ENCODE measurements around the gene VWA5A.

VWA5A gene

DNA sequence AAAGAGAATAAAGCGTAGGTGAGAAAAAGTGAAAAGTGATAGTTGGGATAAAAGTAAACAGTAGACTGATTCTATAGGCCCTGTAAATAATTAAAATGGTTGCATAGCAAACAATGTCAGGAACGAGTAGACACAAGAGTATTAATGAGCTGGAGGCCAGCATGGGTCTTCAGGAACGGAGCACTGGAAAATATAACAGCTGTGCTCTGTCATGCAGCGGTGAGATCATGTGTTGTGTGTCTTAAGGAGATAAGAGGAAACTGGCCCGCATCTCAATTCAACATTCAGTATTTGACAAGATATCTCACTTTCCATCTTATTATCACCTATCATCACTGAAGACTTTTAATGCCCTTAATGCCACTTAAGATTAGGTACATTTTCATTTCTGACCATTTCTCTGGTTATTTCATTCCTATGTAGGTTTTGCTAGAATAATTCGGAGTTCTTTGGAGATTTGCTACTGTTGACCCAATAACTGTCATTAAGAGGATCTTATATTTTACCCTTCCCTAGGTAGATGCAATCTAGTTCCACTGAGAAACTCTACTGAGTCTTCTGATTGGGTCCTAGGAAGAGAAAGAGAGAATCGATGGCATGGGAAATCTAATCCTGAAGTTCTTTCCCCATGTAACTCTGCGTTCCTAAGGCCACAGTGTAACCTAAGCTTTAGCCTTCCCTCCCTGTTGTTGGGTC, 35.5 kb upstream of the VWA5A start:
- FAIRE-seq (no peak), DNase-seq (ENCODE audit: insufficient read length, low spot score) (no peak)
- TF ChIP-seq POLR2A (IDR thresholded peaks at IDR 0.05; ENCODE audit: low read depth, low read length) = no peak

DNA sequence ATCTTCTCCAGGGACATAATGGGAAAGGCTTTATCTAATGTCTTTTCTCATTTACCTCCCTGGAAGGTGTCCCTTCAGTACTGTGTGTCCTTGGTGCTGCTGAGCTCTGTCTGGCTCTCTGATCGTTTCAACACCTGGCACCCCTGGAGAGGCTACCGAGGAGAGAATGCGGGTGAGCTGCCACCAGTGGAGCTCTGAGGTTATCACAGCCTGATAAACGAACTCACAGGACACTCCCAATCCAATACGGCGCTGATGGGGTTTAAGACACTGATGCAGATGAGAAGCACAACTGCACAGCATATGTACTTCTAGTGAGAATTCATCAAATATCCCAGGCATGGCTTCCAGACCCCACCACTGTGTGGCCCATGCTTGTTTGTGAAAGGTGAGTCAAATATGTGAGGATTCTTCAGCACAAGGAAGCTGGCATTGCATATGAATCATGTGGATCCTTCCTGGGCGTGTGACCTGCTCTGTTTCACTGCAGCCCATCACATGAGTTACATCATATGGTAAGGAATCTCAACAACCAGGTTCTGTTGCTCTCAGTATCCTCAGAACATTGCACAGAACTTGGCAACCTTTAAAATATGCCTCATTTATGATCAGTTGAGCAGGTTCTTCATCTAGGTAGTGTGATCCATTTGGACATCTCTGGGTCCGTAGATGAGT, 34.8 kb upstream of the VWA5A start:
- no peak for FAIRE-seq
- DNase-seq (ENCODE audit: insufficient read length, low spot score) = no peak
- TF ChIP-seq POLR2A (IDR thresholded peaks at IDR 0.05; ENCODE audit: low read depth, low read length) = no peak

DNA sequence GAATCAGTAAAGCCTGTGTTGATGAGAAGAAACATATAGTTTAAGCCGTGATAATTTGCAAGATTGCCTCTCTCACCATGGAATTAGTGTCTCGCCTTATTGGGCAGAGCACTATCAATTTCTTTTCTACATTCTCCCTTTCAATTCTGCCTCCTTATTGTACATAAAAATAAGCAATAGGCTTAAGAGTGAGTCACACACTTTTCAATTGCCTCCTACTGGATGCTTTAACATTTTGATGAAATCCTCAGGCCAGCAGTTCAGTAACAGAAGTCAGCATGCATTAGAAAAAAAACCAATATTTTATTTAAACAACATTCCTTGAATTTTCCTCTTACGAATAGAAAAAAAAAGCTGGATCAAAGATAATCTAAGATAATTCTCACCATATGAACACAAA, 33.8 kb upstream of the VWA5A start:
- FAIRE-seq = no peak
- no peak for DNase-seq (ENCODE audit: insufficient read length, low spot score)
- no peak for TF ChIP-seq POLR2A (IDR thresholded peaks at IDR 0.05; ENCODE audit: low read depth, low read length)

DNA sequence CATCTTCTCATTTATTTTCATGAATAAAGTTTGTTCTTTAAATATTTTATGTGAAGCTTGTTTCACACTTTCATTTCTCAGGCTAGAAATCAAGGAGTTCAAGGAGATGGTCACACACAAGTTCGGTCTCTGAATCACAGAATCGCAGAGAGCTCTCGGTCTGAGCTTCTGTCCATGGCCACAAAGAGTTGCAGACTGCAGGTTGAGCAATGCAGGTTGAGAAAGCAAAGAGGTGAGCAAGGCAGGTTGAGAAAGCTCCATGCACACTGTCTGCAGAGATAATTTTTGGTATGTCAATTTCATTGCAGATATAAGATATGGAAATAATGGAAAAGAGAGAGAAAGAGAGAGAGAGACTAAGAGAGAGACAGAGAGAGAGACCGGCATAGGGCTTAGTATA, 32.9 kb upstream of the VWA5A start:
- DNase-seq (ENCODE audit: insufficient read length, low spot score) (no peak), FAIRE-seq (no peak)
- TF ChIP-seq POLR2A (IDR thresholded peaks at IDR 0.05; ENCODE audit: low read depth, low read length) = no peak

DNA sequence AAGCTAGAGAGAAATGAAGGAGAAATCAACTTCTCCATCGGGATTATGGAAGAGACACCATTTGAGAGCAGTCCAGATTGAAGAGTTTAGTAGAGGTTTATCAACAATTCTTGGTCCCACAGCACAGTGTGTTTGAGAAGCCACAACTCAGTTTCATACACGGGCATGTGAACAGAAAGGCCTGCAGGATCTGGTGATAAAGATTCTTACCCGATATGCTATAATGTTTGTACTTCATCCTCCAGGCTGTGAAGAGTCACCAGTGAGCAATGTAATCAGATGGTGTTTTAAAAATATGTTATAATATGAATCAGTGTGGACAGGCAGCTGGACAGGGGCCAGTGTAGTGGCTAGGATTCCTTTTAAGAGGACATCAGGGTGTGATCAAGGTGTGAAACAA, 29.7 kb upstream of the VWA5A start:
- no peak for TF ChIP-seq POLR2A (IDR thresholded peaks at IDR 0.05; ENCODE audit: low read depth, low read length)
- DNase-seq (ENCODE audit: insufficient read length, low spot score) (no peak), FAIRE-seq (no peak)

DNA sequence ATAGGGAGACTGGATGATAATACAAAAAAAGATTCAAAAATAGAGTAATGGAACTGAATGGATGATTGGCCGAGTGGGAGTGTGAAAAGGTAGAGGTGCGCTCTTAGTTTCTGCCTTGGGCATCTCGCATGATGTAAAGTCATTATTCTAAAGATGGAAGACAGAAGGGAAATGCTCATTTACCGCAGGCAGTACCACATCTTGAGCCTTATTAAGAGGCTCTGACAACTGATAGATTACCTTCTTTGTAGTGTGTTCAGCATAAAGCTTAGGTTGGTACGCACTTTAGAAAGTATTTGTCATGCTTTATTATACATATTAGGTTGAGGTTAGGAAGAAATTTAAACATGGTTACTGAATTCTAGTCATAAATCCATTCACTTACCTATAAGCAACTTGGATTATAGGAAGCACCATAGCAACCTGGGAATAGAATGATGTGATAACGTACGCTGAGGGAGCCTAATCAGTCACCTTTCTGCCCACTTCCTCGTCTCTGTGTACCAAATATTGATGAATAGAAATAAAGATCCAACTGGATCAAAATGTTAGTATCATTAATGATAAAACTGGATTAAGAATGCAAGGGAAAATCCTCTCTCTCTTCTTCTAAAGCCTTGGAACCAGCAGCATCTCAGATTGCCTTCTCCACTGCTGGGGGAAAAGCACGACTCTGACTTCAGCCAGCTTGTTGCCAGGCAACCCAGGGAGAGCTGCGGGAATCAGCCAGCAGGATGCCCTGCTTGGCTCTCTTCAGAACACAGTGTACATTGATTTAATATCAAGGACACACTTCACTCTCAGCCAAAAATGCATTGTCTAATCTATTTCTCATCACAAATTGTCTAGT, 29.0 kb upstream of the VWA5A start:
- no peak for FAIRE-seq
- no peak for DNase-seq (ENCODE audit: insufficient read length, low spot score)

DNA sequence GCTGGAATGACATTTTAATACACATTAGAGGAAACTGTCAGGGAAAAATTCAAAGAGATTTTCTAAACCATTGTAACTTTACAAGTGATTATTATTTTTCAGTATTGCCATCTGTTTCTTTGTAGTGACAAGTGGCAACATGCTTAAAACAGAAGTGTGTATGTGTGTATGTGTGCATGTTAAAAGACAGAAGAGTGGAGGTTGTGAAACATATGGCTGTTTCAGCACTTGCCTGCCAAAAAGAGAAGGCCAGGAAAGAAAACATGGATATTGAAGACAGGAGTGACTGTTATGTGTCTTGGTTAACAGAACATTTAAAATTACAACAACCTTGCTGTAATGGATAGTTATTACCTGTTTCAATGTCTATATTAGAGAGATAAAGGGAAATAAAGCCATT, 24.3 kb upstream of the VWA5A start:
- no peak for DNase-seq (ENCODE audit: insufficient read length, low spot score)
- FAIRE-seq = no peak
- no peak for TF ChIP-seq POLR2A (IDR thresholded peaks at IDR 0.05; ENCODE audit: low read depth, low read length)

More for the DNA sequence above, 29.0 kb upstream of the VWA5A start:
- TF ChIP-seq POLR2A (IDR thresholded peaks at IDR 0.05; ENCODE audit: low read depth, low read length) = no peak

DNA sequence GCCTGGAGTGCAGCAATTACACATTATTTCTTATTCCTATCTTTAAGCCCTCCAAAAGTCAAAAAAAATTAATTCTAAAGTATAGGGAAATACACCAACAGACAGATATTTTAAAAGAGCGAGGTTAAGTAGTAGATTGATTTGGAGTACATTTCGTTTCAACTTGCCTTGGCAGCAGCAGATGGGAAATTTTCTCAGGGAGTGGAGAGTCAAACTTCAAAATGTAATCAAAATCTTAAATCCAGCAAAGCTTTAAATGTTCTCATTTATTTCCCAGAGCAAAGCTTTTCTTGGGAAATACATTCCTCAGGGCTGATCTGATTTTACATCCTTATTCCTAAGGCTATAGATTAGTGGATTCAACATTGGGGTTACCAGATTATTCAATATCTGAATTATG, 21.9 kb upstream of the VWA5A start:
- TF ChIP-seq POLR2A (IDR thresholded peaks at IDR 0.05; ENCODE audit: low read depth, low read length) = no peak
- DNase-seq (ENCODE audit: insufficient read length, low spot score) (no peak), FAIRE-seq (no peak)

DNA sequence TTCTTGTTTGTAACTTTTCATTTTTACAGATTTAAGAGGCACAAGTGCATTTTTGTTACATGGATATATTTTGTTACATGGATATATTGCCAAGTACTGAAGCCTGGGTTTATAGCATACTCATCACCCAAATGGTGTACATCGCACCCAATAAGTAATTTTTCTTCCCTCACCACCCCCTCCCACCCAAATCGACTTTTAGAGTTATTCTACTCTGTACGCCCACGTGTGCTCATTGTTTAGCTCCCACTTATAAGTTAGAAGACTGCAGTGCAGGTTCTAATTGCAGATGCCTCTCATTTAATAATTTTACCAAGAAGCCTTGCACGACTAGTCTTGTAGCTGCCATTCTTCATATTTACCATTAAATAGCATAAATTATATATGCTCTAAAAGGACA, 20.5 kb upstream of the VWA5A start:
- no peak for TF ChIP-seq POLR2A (IDR thresholded peaks at IDR 0.05; ENCODE audit: low read depth, low read length)
- DNase-seq (ENCODE audit: insufficient read length, low spot score) = no peak
- no peak for FAIRE-seq

DNA sequence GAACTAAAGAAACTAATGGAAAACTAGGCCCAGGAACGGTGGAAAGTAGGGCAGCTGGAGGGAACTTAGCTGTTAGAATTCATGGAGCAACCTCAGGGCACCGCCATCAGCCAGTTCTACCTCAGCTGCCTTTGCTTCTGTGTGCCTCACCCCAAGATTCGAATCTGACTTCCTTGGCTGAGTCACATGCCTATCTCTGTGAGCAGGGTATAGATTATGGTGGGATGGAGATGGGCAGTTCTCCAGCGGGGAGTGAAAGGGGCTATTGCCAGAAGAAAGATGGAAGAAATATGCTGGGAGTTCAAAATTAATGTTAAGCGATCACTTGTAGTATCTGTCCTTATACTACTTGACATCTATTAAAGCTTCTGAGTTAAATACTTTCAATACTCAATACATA, 18.9 kb upstream of the VWA5A start:
- DNase-seq (ENCODE audit: insufficient read length, low spot score) = no peak
- no peak for TF ChIP-seq POLR2A (IDR thresholded peaks at IDR 0.05; ENCODE audit: low read depth, low read length)
- no peak for FAIRE-seq

DNA sequence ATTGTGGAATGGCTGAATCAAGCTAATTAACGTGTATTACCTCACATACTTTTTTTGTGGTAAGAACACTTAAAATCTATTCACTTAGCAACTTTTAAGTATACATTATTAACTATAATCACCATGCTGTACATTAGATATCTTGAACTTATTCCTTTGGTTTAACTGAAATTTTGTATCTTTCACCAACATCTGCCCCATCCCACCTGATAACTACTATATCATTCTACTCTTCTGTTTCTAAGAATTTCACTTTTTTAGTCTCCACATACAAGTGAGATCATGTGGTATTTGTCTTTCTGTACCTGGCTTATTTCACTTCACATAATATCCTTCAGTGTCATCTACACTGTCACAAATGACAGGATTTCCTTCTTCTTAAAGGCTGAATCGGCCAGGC, 17.1 kb upstream of the VWA5A start:
- DNase-seq (ENCODE audit: insufficient read length, low spot score) = no peak
- no peak for FAIRE-seq
- TF ChIP-seq POLR2A (IDR thresholded peaks at IDR 0.05; ENCODE audit: low read depth, low read length) = no peak

DNA sequence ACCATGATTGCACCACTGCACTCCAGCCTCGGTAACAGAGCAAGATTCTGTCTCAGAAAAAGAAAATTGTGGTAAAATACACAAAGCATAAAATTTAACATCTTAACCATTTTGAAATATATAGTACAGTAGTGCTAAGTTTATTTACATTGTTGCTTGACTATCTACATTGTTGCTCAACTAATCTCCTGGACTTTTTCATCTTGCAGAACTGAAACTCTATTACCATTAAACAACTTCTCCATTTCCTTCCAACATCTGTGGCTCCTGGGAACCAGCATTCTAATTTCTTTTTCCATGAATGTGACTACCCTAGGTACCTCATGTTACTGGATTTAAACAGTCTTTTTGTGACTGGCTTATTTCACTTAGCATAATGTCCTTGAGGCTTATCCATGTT, 13.5 kb upstream of the VWA5A start:
- TF ChIP-seq POLR2A (IDR thresholded peaks at IDR 0.05; ENCODE audit: low read depth, low read length) = no peak
- DNase-seq (ENCODE audit: insufficient read length, low spot score) = no peak
- FAIRE-seq = no peak

DNA sequence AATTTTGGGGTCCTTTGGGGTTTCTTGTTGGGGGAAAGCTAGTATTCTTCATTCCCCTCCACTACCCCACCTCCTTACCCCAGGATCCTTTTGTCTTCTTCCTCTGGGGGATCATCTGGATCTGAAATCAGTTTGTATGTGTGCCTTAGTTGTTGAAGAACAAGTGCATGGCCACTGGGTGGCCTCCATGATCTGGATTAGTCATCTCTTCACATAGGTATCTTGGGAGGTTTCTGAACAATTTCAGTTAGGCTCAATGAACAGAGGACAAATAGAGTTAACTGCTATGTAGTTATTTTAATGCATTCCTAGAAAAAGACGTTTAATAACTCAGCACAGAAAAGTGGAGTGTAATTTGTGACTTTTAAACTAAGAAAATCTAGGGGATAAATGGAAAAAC, 7.1 kb upstream of the VWA5A start:
- FAIRE-seq = no peak

DNA sequence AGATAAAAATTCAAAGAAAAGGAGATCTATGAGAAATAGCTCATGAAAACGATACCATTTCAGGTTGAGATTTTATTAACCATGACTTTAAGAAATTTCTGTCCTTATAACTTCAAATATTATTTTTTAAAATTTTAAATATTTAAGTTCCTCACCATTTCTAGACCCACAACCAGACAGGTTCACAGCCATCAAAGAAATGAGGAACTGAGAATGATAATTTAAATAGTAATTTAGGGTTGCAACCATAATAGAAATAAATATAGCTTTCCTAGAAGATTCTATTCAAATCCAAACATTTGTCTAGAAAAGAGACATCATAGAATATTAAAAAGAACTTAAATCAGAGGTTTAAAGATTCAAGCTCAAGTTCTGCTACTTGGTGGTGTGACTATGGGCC, 5.9 kb upstream of the VWA5A start:
- TF ChIP-seq POLR2A (IDR thresholded peaks at IDR 0.05; ENCODE audit: low read depth, low read length) = no peak
- DNase-seq (ENCODE audit: insufficient read length, low spot score) (no peak), FAIRE-seq (no peak)

More for the DNA sequence above, 7.1 kb upstream of the VWA5A start:
- DNase-seq (ENCODE audit: insufficient read length, low spot score) = no peak
- TF ChIP-seq POLR2A (IDR thresholded peaks at IDR 0.05; ENCODE audit: low read depth, low read length) = no peak
